Gastrocnemius medialis (tissue), 4 donors: Measurements from ENCODE around the gene GPBP1L1.

Experiments
- POLR2A ChIP-seq, 2 donors: fragments of 450-650 bp; IDR thresholded peaks; one replicate each; pipeline ENCODE4 v1.6.1; 2017; ENCODE audit warnings: antibody characterized with exemption in 2 of 2, mild to moderate bottlenecking in 2 of 2, moderate library complexity in 2 of 2
- TF ChIP-seq, protein P1 (sequence below), 5 experiments: fragments of 450-650 bp in 3 of 5; fragments of 200-600 bp in 2 of 5; sonication (generic) in 2 of 5; IDR thresholded peaks in 4 of 5; conservative IDR thresholded peaks in 1 of 5; 1 replicate in 4 of 5; 2 replicates in 1 of 5; pipeline ENCODE4 v1.5.1; 2016 to 2019; ENCODE audit warnings: antibody characterized with exemption in 5 of 5, mild to moderate bottlenecking in 3 of 5, moderate library complexity in 3 of 5

DNA sequence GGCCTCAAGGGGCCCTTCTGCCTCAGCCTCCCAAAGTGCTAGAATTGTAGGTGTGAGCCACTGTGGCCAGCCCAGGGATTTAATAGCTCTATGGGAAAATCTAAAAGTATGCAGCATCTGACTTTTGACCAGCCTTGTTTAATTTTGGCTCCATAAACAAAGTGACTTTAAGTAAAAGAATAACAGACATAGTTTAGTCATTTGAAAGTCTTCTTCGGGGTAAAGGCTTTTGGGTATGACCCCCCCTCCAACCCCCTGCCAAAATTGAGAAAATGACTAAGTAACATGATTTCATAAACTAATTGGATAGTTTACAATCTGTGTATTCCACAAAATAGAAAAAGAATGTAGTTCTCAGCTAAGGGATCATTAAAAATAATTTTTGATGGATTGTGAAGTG is 17.0 kb downstream of the GPBP1L1 start:
- TF ChIP-seq, protein P1, sequence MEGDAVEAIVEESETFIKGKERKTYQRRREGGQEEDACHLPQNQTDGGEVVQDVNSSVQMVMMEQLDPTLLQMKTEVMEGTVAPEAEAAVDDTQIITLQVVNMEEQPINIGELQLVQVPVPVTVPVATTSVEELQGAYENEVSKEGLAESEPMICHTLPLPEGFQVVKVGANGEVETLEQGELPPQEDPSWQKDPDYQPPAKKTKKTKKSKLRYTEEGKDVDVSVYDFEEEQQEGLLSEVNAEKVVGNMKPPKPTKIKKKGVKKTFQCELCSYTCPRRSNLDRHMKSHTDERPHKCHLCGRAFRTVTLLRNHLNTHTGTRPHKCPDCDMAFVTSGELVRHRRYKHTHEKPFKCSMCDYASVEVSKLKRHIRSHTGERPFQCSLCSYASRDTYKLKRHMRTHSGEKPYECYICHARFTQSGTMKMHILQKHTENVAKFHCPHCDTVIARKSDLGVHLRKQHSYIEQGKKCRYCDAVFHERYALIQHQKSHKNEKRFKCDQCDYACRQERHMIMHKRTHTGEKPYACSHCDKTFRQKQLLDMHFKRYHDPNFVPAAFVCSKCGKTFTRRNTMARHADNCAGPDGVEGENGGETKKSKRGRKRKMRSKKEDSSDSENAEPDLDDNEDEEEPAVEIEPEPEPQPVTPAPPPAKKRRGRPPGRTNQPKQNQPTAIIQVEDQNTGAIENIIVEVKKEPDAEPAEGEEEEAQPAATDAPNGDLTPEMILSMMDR (IDR thresholded peaks at IDR 0.05 in 4 of 5, conservative IDR thresholded peaks at IDR 0.05 in 1 of 5), result no peak
- no peak for TF ChIP-seq POLR2A (IDR thresholded peaks at IDR 0.05)
